H1 (cell line): ENCODE results near the gene TRAPPC12. TPM values are rescaled to one million over a fixed set of nuclear protein-coding genes. Genes with fewer than 3 reads are reported as not detected.

Experiments used
- CTCF ChIA-PET: fragments of 300-600 bp; sonication (Branson Sonifier 250); formaldehyde crosslinking; loops from one replicate; lab custom pipeline; 2021; ENCODE audit not compliant: partially characterized antibody; lab: Charles Lee
- POLR2A ChIA-PET: fragments of 300-600 bp; sonication (Branson Sonifier 250); formaldehyde crosslinking; loops from one replicate; lab custom pipeline; 2021; ENCODE audit warnings: inconsistent platforms; ENCODE audit not compliant: partially characterized antibody; lab: Charles Lee
- DNase-seq, 2 experiments: peaks; one replicate each; pipeline versions ENCODE4 v3.0.0 to v3.0.0-alpha.2; 2010 to 2022; ENCODE audit warnings: low spot score in 2 of 2, low read depth in 1 of 2, mixed read lengths in 1 of 2
- FAIRE-seq: peaks from 2 replicates; lab custom pipeline; 2011; peaks lifted over from hg19 to GRCh38; lab: Jason Lieb, UNC
- H2AFZ ChIP-seq: 2 replicates; pipeline ENCODE4 v1.8.1; 2012; ENCODE audit warnings: low read length, inconsistent platforms
- H2AK5ac ChIP-seq: 2 replicates; pipeline ENCODE4 v1.6.1; 2013; ENCODE audit warnings: low read depth, low read length
- H2BK120ac ChIP-seq: replicated peaks from 2 replicates; pipeline ENCODE3; 2013; ENCODE audit warnings: low read depth, low read length, inconsistent platforms
- H2BK12ac ChIP-seq: 2 replicates; pipeline ENCODE4 v1.6.1; 2013; ENCODE audit warnings: low read depth, low read length
- H2BK15ac ChIP-seq: 2 replicates; pipeline ENCODE4 v1.6.1; 2013; ENCODE audit warnings: low read length
- H2BK20ac ChIP-seq: 2 replicates; pipeline ENCODE4 v1.6.1; 2013; ENCODE audit warnings: low read length
- H2BK5ac ChIP-seq: 2 replicates; pipeline ENCODE4 v1.6.1; 2013; ENCODE audit warnings: low read depth, low read length
- H3K14ac ChIP-seq: 2 replicates; pipeline ENCODE4 v1.6.1; 2013; ENCODE audit warnings: inconsistent platforms; ENCODE audit not compliant: insufficient read length
- H3K18ac ChIP-seq: 2 replicates; pipeline ENCODE4 v1.6.1; 2013; ENCODE audit warnings: low read length; ENCODE audit errors: extremely low read depth
- H3K23ac ChIP-seq: 2 replicates; pipeline ENCODE4 v1.6.1; 2013; ENCODE audit warnings: inconsistent platforms; ENCODE audit not compliant: insufficient read length
- H3K23me2 ChIP-seq: 2 replicates; pipeline ENCODE4 v1.6.1; 2013; ENCODE audit warnings: low read depth, low read length
- H3K27ac ChIP-seq: 2 replicates; pipeline ENCODE4 v1.6.1; 2011; ENCODE audit warnings: low read depth, low read length, inconsistent platforms
- H3K27me3 ChIP-seq, 4 experiments: replicated peaks in 1 of 4; 1 replicate in 1 of 4; 2 replicates in 3 of 4; pipeline versions ENCODE4 v1.6.1 to v1.8.1; 2011 to 2013; ENCODE audit warnings: low read length in 3 of 4, mild to moderate bottlenecking in 3 of 4, inconsistent platforms in 2 of 4, mixed read lengths in 2 of 4, moderate library complexity in 1 of 4; ENCODE audit not compliant: control insufficient read depth in 3 of 4, insufficient read depth in 3 of 4; ENCODE audit errors: extremely low read depth in 1 of 4
- H3K36me3 ChIP-seq, 4 experiments: 2 replicates each; pipeline versions ENCODE4 v1.6.1 to v1.8.1; 2011 to 2013; ENCODE audit warnings: mild to moderate bottlenecking in 4 of 4, low read length in 3 of 4, moderate library complexity in 2 of 4, control low read depth in 1 of 4, inconsistent platforms in 1 of 4; ENCODE audit not compliant: insufficient read depth in 4 of 4, control insufficient read depth in 2 of 4
- H3K4ac ChIP-seq: replicated peaks from 2 replicates; pipeline ENCODE3; 2013; ENCODE audit warnings: low read length, low read depth, mixed read lengths, inconsistent platforms; ENCODE audit not compliant: insufficient read length
- H3K4me1 ChIP-seq, 4 experiments: replicated peaks in 1 of 4; 1 replicate in 1 of 4; 2 replicates in 3 of 4; pipeline versions ENCODE4 v1.6.1 to v1.8.1; 2011 to 2013; ENCODE audit warnings: low read length in 3 of 4, inconsistent platforms in 2 of 4, mixed read lengths in 1 of 4; ENCODE audit not compliant: insufficient read depth in 4 of 4, control insufficient read depth in 3 of 4
- H3K4me2 ChIP-seq, 2 experiments: 2 replicates each; pipeline versions ENCODE4 v1.6.1 to v1.8.1; 2011 to 2013; ENCODE audit warnings: low read depth in 2 of 2, low read length in 2 of 2, control low read depth in 1 of 2, inconsistent platforms in 1 of 2, mild to moderate bottlenecking in 1 of 2; ENCODE audit not compliant: insufficient read depth in 1 of 2
- H3K4me3 ChIP-seq, 4 experiments: fragments of 200-600, 300-600 bp in 1 of 4; sonication (generic), shearing (Covaris generic), sonication (Bioruptor Twin) in 1 of 4; 2 replicates each; pipeline versions ENCODE4 v1.5.1 to v1.8.1; 2011 to 2016; ENCODE audit warnings: low read length in 4 of 4, low read depth in 3 of 4, control low read depth in 2 of 4, inconsistent platforms in 2 of 4, mild to moderate bottlenecking in 2 of 4, mixed read lengths in 1 of 4, moderate library complexity in 1 of 4; ENCODE audit not compliant: insufficient read depth in 2 of 4; ENCODE audit errors: extremely low read depth in 1 of 4
- H3K56ac ChIP-seq: replicated peaks from 2 replicates; pipeline ENCODE3; 2013; ENCODE audit warnings: low read depth, mild to moderate bottlenecking, mixed read lengths, low read length, inconsistent platforms; ENCODE audit not compliant: insufficient read length
- H3K79me1 ChIP-seq: 2 replicates; pipeline ENCODE4 v1.6.1; 2013; ENCODE audit warnings: low read depth, low read length, control low read depth
- H3K79me2 ChIP-seq, 2 experiments: 2 replicates each; pipeline versions ENCODE4 v1.6.1 to v1.8.1; 2012 to 2013; ENCODE audit warnings: low read length in 2 of 2, mild to moderate bottlenecking in 2 of 2, inconsistent platforms in 1 of 2; ENCODE audit not compliant: insufficient read depth in 2 of 2, control insufficient read depth in 1 of 2
- H3K9ac ChIP-seq, 4 experiments: replicated peaks in 1 of 4; 1 replicate in 1 of 4; 2 replicates in 3 of 4; pipeline versions ENCODE4 v1.6.1 to v1.8.1; 2011 to 2013; ENCODE audit warnings: low read depth in 3 of 4, low read length in 3 of 4, control low read depth in 2 of 4, mild to moderate bottlenecking in 2 of 4, moderate library complexity in 2 of 4, inconsistent platforms in 1 of 4; ENCODE audit errors: extremely low read depth in 1 of 4
- H3K9me3 ChIP-seq, 2 experiments: 2 replicates each; pipeline versions ENCODE4 v1.6.1 to v1.8.1; 2012 to 2013; ENCODE audit warnings: mild to moderate bottlenecking in 2 of 2, moderate library complexity in 2 of 2, control low read depth in 1 of 2, inconsistent platforms in 1 of 2, low read depth in 1 of 2, low read length in 1 of 2, mixed read lengths in 1 of 2; ENCODE audit not compliant: insufficient read depth in 2 of 2
- H4K20me1 ChIP-seq, 2 experiments: replicated peaks in 1 of 2; 2 replicates each; pipeline versions ENCODE3 to v1.8.1; 2011 to 2013; ENCODE audit warnings: inconsistent platforms in 2 of 2, low read length in 2 of 2, mild to moderate bottlenecking in 1 of 2; ENCODE audit not compliant: insufficient read depth in 2 of 2, control insufficient read depth in 1 of 2
- H4K5ac ChIP-seq: 2 replicates; pipeline ENCODE4 v1.6.1; 2013; ENCODE audit warnings: low read length, low read depth, mixed read lengths, inconsistent platforms; ENCODE audit not compliant: insufficient read length
- H4K8ac ChIP-seq: 2 replicates; pipeline ENCODE4 v1.8.0; 2013; ENCODE audit warnings: mild to moderate bottlenecking, moderate library complexity, low read length, inconsistent platforms; ENCODE audit not compliant: insufficient read depth; ENCODE audit errors: extremely low read depth
- H4K91ac ChIP-seq: replicated peaks from 2 replicates; pipeline ENCODE3; 2013; ENCODE audit warnings: low read length, mixed read lengths, inconsistent platforms; ENCODE audit not compliant: insufficient read length
- RNF2 ChIP-seq: fragments of 200-900, 300-1000 bp; sonication (generic); IDR thresholded peaks from 2 replicates; pipeline ENCODE4 v1.7.1; 2016; ENCODE audit warnings: borderline replicate concordance, low read depth, mild to moderate bottlenecking, antibody characterized with exemption, low read length; ENCODE audit not compliant: poor library complexity, severe bottlenecking; ENCODE audit errors: missing control alignments
- WGBS, 2 experiments: shearing (Covaris generic) in 1 of 2; methylation state at CpG; one replicate each; pipeline versions ENCODE4 v1.1.6 to v1.1.7; 2013 to 2015; ENCODE audit warnings: low lambda C conversion rate in 2 of 2, mixed read lengths in 2 of 2, inconsistent platforms in 1 of 2, low coverage in 1 of 2, missing lambda C conversion rate in 1 of 2; ENCODE audit not compliant: insufficient replicate concordance in 2 of 2, insufficient coverage in 1 of 2, insufficient read length in 1 of 2; ENCODE audit errors: extremely low coverage in 1 of 2, missing lambda C conversion rate in 1 of 2; 5-methylcytosine and 5-hydroxymethylcytosine counted together
- polyA plus RNA-seq, 7 experiments: library from polyadenylated mRNA; depleted of rRNA in 3 of 7; stranded (reverse) in 5 of 7; unstranded in 2 of 7; fragments of >200 nt in 5 of 7; fragments of 200-250 nt in 2 of 7; gene quantifications; 1 replicate in 5 of 7; 2 replicates in 1 of 7; 4 replicates in 1 of 7; pipeline versions ENCODE4 v1.2.1 to v1.2.3, GENCODE V29; 2011 to 2013; ENCODE audit warnings: missing spikeins in 2 of 7, mixed read lengths in 2 of 7
- total RNA-seq: library from RNA; stranded (reverse); fragmentation: NEBNext Ultra II Directional; extraction: Animal tissue kit (Norgen Biotek cat#: 25700); gene quantifications from 2 replicates; pipeline ENCODE4 v1.2.1, GENCODE V29; 2021

Gene TRAPPC12
- total and polyA plus RNA-seq, 2 of the 8 experiments (the other 6 are each of a cell fraction or from before 2014, with no cell fraction given), result 35.0 to 67.3 TPM

- POLR2A ChIA-PET, result interaction anchor here (1.3 to 1.8 kb wide), 3 partner anchors 9 to 20 kb away, joined by 3 to 4 read pairs (median 4); no protein-coding TSS in a partner anchor
- FAIRE-seq, result no peak
Observed at GRCh38 chr2:3463186-3463835, 83.8 kb downstream of the TRAPPC12 start.

More at GRCh38 chr2:3463186-3463835, 83.8 kb downstream of the TRAPPC12 start:
- Histone ChIP-seq H4K20me1 (peaks cover 0 to 1% of the 10 kb centered on the region in 2 experiments), H2AFZ (no peak overlapping the region), H3K18ac (no peak overlapping the region), H3K4ac (no peak overlapping the region), H3K23me2 (no peaks in the 10 kb centered on the region), H2BK5ac (no peak overlapping the region), H3K36me3 (peaks cover 0 to 7% (median 1%) of the 10 kb centered on the region in 4 experiments; a peak in 3 of 8 replicates), H4K5ac (no peak overlapping the region), H3K4me2 (no peak overlapping the region), H2AK5ac (no peak overlapping the region), H3K79me2 (no peaks in the 10 kb centered on the region), H3K27ac (no peak overlapping the region), H3K4me3 (no peak overlapping the region), H4K8ac (no peak overlapping the region), H3K56ac (no peak overlapping the region), H3K27me3 (no peaks in the 10 kb centered on the region), H3K9me3 (no peaks in the 10 kb centered on the region), H2BK20ac (no peak overlapping the region), H3K23ac (no peak overlapping the region), H2BK12ac (no peak overlapping the region), H3K9ac (no peak overlapping the region), H2BK15ac (no peak overlapping the region), H3K4me1 (peaks cover 5 to 10% (median 9%) of the 10 kb centered on the region in 4 experiments), H2BK120ac (no peak overlapping the region), H3K14ac (no peak overlapping the region), H3K79me1 (no peaks in the 10 kb centered on the region), H4K91ac (no peak overlapping the region)
- no peak for DNase-seq
- CTCF ChIA-PET, result interaction anchor here (0.6 to 12.1 kb wide), 22 partner anchors 11 to 1178 kb away, joined by 3 to 152 read pairs (median 4); no protein-coding TSS in a partner anchor
- WGBS, 2 experiments, result 94% methylated on average over 25 of the region's 25 CpGs; no CpG with 5 or more reads in 1 of the 2 experiments
- TF ChIP-seq RNF2, result no peak
